ENCODE results near the gene FKBP6. TPM values are rescaled to one million over a fixed set of nuclear protein-coding genes. Genes with fewer than 3 reads are reported as not detected.

The FKBP6 gene
- total and polyA plus RNA-seq, 2 of the 13 experiments (the other 11 are each of a cell fraction or from before 2014, with no cell fraction given) = 0.07 to 0.20 TPM

DNA sequence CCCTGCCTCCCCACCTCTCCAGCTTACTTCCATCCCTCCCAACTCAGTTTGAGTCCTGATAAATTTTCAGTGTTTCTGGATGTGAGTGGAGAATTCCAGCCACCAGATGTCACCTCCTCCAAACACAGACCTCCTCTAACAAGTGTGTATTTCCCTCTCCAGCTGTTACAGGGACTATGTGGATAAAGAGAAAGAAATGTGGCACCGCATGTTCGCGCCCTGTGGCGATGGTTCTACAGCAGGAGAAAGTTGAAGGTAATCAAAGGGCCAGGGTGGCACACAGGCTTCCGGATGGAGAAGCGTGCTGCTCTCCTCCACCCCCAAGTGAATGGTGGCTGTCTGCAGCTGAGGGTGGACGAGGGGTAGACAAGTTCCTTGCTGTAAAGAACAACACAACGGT is 14.7 kb downstream of the FKBP6 start (continued):
- TF ChIP-seq, protein P1, sequence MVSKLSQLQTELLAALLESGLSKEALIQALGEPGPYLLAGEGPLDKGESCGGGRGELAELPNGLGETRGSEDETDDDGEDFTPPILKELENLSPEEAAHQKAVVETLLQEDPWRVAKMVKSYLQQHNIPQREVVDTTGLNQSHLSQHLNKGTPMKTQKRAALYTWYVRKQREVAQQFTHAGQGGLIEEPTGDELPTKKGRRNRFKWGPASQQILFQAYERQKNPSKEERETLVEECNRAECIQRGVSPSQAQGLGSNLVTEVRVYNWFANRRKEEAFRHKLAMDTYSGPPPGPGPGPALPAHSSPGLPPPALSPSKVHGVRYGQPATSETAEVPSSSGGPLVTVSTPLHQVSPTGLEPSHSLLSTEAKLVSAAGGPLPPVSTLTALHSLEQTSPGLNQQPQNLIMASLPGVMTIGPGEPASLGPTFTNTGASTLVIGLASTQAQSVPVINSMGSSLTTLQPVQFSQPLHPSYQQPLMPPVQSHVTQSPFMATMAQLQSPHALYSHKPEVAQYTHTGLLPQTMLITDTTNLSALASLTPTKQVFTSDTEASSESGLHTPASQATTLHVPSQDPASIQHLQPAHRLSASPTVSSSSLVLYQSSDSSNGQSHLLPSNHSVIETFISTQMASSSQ (IDR thresholded peaks at IDR 0.05; ENCODE audit: low read depth) = no peak
- TF ChIP-seq, protein P1 (CRISPR knock-in tag; IDR thresholded peaks at IDR 0.05; ENCODE audit: borderline replicate concordance) = peak; percentile 28; the same call in 1 of the 2 replicates
- TF ChIP-seq KAT8 (CRISPR knock-in tag; IDR thresholded peaks at IDR 0.05) (peak; percentile 34; the same call in 1 of the 2 replicates), XRCC5 (optimal IDR thresholded peaks at IDR 0.05; ENCODE audit: low read length) (peak; percentile 81), SSRP1 (CRISPR knock-in tag; IDR thresholded peaks at IDR 0.05) (0 out of 2 replicates have a peak, but pooled peaks have one; percentile 34), WIZ (CRISPR knock-in tag; IDR thresholded peaks at IDR 0.05) (0 out of 2 replicates have a peak, but pooled peaks have one; percentile 53), SRSF9 (IDR thresholded peaks at IDR 0.05; ENCODE audit: borderline replicate concordance, insufficient read depth, low read depth, low read length, poor library complexity, severe bottlenecking) (no peak), GFI1 (CRISPR knock-in tag; IDR thresholded peaks at IDR 0.05; ENCODE audit: borderline replicate concordance) (peak; percentile 56; the same call in 1 of the 2 replicates), KMT2A (CRISPR knock-in tag; IDR thresholded peaks at IDR 0.05) (0 out of 2 replicates have a peak, but pooled peaks have one; percentile 33), PPARG (CRISPR knock-in tag; conservative IDR thresholded peaks at IDR 0.05) (0 out of 2 replicates have a peak, but pooled peaks have one; percentile 34), ZNF205 (CRISPR knock-in tag; IDR thresholded peaks at IDR 0.05) (0 out of 2 replicates have a peak, but pooled peaks have one; percentile 31)
- TF ChIP-seq, protein P2, sequence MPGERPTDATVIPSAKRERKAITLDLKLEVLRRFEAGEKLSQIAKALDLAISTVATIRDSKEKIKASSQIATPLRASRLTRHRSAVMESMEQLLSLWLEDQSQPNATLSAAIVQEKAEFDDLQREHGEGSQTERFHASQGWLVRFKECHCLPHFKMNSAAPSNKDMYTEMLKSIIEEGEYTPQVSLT (CRISPR knock-in tag; IDR thresholded peaks at IDR 0.05; ENCODE audit: borderline replicate concordance, low read depth) = no peak
- TF ChIP-seq, protein P3, sequence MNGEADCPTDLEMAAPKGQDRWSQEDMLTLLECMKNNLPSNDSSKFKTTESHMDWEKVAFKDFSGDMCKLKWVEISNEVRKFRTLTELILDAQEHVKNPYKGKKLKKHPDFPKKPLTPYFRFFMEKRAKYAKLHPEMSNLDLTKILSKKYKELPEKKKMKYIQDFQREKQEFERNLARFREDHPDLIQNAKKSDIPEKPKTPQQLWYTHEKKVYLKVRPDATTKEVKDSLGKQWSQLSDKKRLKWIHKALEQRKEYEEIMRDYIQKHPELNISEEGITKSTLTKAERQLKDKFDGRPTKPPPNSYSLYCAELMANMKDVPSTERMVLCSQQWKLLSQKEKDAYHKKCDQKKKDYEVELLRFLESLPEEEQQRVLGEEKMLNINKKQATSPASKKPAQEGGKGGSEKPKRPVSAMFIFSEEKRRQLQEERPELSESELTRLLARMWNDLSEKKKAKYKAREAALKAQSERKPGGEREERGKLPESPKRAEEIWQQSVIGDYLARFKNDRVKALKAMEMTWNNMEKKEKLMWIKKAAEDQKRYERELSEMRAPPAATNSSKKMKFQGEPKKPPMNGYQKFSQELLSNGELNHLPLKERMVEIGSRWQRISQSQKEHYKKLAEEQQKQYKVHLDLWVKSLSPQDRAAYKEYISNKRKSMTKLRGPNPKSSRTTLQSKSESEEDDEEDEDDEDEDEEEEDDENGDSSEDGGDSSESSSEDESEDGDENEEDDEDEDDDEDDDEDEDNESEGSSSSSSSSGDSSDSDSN (CRISPR knock-in tag; IDR thresholded peaks at IDR 0.05) = 0 out of 2 replicates have a peak, but pooled peaks have one; percentile 25

All from HepG2 (cell line).